NCI-H128 (cell line): ENCODE results near the gene RDH16.
"Not testable (repeated sequence)": the region's sequence is repeated elsewhere in the genome, so short reads cannot be mapped to it uniquely, and the experiment has no call there.

Experiments
- DNase-seq: peaks from one replicate; lab custom pipeline; 2025; ENCODE audit not compliant: unreplicated experiment; lab: John Stamatoyannopoulos, UW

RDH16 gene

DNA sequence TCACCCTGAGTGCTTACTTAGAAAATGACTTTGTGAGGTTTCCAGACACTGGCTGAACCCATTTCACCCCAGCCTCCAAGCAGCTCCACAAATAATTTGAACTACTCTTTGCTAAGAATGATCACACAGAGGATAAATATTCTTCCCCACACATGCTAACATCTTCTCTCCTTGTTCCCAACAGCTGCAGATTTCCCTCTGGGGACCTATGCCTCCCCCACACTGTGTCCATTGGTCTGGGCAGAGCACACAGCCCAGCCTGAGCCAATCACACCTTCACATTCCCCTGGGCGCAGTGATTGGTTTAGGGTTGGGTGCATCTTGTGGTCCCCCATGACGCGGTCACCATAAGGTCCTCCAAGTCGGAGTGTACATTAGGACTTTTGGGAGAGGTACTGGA lies 30.1 kb downstream of the RDH16 start:
- no peak for DNase-seq

DNA sequence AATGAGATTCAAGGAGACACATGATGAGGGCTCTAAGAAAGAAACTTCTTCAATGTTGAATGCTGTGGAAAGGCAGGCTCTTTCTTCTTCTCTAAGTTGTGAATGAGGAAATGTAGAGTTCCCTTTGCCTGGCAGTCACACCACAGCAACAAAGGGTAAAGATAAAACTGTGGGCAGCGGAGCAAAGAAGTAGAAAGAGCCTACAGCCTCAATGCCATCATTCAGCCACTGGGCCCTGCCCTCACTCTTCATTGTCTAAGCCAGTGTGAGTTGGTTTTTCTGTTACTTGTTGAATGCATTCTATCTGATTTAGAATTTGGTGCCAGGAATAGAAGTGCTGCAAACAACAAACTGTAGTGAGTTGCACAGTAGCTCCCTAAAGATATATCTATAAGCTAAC lies 35.4 kb downstream of the RDH16 start:
- no peak for DNase-seq

DNA sequence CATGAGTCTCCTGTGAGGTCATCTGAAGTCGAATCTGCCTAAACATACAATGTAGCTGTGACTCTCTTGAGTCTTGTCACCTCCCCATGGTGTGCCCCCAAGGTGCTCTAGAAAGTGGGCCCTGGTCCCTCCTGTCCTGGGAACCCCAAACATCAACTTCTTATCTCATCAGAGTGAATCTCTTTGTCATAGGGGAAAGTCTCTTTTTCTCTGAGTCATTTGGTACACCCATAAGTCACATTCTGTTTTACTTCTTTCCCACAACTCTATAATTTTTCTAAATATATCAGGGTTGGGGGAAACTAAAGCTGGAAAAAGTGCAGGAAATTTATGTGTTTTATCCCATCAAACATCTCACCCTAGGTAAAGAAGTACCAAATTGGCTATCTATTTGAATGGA lies 36.1 kb downstream of the RDH16 start:
- DNase-seq = no peak

DNA sequence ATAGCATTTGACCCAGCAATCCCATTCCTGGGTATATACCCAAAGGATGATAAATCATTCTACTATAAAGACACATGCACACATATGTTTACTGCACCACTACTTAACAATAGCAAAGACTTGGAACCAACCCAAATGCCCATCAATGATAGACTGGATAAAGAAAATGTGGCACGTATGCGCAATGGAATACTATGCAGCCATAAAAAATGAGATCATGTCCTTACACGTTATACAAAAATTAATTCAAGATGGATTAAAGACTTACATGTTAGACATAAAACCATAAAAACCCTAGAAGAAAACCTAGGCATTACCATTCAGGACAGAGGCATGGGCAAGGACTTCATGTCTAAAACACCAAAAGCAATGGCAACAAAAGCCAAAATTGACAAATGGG lies 39.3 kb downstream of the RDH16 start:
- DNase-seq = not testable (repeated sequence)

DNA sequence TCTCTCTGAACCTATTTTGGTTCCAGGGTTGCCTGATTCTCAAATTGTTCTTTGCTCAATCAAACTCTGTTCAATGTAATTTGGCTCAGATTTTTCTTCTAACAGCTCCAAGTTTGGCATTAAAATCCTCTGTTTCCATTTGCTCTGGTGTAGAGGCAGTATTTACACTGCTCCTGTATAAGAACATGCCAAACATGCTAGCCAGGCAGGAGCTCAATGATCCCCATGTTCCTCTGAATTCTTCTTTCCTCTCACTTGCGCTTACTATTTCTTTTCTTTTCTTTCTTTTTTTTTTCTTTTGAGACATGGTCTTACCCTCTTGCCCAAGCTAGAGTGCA lies 40.4 kb downstream of the RDH16 start:
- no peak for DNase-seq

DNA sequence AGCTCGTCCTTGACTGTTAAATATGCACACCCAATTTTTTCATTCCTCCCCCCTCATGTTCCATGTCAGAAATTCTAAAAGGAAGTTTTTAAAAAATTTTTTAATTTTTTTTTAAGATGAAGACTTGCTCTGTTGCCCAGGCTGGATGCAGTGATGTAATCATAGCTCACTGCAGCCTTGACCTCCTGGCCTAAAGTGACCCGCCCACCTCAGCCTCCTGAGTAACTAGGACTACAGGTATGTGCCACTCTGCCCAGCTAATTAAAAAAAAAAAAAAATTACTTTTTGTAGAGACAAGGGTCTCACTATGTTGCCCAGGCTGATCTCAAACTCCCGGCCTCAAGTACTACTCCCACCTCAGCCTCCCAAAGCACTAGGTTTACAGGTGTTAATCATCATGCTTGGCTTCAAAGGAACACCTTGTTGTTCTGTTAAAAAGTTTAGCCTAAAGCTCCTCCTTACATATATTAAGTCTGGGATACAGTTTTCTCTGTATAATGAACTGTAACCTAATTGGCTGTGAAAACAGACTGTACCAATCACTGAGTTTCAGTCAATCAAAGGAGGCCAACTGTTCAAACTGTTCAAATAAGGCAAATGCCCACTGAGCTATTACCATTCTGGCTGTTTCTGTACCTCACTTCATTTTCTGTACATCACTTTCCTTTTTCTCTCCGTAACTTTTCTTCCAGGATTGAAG lies 41.0 kb downstream of the RDH16 start:
- DNase-seq = no peak

DNA sequence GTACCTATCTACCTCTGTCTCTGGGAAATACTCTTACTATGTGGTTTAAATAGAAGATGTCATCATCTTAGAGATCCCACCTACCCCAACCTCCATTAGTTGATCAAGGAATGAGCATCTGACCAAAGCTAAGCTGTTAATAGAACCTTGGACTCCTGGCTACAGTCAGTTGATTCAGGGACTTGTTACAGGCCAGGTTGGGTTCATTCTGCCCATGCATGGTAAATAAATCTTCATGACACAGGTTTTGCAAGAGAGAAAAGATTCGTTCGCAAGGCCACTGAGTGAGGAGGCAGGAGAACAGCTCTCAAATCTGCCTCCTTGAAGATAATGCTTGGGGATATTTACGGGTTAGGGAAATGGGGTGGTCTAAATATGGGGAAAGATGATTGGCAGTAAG lies 42.7 kb downstream of the RDH16 start:
- DNase-seq = no peak

DNA sequence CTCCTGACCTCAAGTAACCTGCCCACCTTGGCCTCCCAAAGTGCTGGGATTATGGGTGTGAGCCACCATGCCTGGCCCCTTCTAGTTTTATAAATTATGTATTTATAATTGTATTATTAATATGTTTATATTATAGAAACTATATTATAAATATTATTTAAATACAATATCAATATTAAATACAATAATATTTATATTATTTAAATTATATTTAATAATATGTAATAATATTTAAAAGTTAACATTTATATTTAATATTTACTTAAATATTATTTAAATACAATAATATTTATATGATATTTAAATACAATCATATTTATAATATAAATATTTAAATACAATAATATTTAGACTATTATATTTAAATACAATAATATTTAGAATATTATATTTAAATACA lies 43.2 kb downstream of the RDH16 start:
- no peak for DNase-seq

DNA sequence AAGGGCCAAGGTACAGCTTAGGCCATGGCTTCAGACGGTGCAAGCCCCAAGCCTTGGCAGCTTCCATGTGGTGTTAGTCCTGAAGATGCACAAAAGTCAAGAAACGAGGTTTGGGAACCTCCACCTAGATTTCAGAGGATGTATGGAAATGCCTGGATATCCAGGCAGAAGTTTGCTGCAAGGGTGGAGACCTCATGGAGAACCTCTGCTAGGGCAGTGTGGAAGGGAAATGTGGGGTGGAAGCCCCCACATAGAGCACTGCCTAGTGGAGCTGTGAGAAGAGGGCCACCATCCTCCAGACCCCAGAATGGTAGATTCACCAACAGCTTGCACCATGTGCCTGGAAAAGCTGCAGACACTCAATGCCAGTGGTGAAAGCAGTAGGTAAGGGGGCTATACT lies 48.0 kb downstream of the RDH16 start:
- DNase-seq = not testable (repeated sequence)

DNA sequence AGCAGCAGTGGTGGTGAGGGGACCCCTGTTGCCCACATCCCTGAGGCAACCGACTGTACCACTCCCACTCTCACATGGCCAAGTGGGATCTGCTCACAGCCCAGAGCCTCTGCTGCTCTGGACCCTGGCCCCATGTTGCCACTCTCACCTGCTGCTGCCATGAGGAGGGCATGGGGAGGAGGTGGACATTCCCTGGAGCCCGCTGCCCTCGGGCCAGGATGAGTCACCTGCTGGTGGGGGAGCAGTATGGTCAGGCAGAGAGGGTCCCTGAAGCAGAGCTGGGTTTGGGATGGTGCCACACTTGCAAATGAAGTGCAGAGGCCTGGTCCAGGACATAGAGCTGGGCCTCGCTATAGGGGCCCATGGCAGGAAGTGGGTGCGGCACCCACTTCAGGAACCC lies 49.3 kb downstream of the RDH16 start:
- no peak for DNase-seq

DNA sequence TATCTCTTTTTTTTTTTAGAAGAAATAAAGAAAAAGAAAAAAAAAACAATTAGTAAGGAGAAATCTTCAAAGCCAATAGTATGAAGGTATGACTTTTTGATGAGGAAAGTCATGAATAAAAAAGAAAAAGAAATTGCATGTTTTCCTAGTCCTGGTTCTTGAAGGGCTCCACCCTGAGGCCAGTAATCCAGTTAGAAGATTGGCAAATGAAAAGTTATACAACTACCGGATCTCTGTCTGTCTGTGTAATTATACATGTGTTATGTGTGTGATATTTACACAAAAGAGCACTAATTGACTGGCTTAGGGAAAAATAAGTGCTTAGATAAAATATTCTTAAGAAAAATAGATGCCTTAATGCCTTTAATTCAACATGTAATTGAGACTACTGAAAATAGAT lies 51.6 kb downstream of the RDH16 start:
- no peak for DNase-seq

DNA sequence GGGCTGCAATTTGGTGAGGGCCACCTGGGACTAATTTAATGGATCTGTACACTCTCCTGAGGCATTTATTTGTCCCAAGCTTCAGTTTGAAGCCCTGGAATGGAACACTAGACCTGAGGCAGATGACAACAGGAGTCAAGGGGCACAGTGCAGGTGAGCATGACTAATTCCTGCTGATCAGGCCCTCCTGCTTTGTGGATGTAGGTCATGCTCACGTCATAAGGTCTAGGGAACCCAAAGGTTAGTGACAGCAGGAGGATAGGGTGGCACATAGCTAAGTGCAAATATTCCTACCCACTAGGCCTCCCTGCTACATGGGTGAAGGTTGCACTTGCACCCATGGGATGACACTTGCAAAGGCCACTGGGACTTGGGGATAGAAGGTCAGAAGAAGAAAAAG lies 54.0 kb downstream of the RDH16 start:
- no peak for DNase-seq
